HG03521 (cell line): ENCODE data around the gene ZNF221.
"Not testable (repeated sequence)": the region's sequence is repeated elsewhere in the genome, so short reads cannot be mapped to it uniquely, and the experiment has no call there.

ENCODE experiments used
- ATAC-seq: cut with Tn5 transposase; IDR thresholded peaks from one replicate; pipeline ENCODE4 v1.9.1; 2021; ENCODE audit warnings: mild to moderate bottlenecking, moderate library complexity; ENCODE audit not compliant: unreplicated experiment

Gene ZNF221

DNA sequence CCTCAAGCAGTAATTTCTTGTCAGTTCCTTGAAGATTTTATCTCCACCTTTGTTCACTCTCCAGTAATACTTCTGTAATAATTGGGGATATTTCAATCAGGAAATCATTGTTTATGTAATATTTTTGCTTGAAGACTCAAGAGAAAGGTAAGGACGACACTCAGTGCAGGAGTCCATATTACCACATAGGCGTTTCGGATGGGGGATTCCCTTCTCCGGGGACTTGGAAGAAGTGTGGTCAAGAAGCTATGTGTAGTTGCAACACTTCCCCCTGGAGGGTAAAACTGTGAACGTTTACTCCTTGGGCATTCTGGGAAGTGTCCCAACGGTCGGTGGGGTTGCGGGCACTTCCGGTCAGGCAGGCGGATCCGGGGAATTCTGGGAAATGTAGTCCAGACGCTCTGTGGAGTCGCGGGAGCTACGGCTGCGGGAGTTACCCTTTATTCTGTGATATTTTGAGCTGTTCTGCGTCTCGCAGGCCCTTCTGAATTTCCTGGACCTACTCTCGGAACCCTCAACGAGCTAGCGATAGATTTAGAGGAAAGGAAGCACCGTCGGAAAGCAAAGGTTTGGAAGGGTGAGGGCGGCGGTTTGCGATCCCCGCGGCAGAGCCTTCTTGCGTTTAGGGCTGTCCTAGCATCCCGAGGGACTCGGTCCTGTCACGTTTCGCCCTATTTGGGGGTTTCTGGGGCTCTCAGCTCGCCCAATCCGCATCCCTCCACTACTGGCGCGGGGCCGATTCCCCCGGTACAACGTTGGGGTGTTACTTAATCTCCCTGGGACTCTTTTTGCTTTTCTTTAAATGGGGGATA, at the start of gene ZNF221:
TSS of gene ZNF221 (plus strand) at position 395 of the 812 bp plus-strand sequence. CDS start 11,499 bp downstream, outside the sequence.
- peak; percentile 67 for ATAC-seq

DNA sequence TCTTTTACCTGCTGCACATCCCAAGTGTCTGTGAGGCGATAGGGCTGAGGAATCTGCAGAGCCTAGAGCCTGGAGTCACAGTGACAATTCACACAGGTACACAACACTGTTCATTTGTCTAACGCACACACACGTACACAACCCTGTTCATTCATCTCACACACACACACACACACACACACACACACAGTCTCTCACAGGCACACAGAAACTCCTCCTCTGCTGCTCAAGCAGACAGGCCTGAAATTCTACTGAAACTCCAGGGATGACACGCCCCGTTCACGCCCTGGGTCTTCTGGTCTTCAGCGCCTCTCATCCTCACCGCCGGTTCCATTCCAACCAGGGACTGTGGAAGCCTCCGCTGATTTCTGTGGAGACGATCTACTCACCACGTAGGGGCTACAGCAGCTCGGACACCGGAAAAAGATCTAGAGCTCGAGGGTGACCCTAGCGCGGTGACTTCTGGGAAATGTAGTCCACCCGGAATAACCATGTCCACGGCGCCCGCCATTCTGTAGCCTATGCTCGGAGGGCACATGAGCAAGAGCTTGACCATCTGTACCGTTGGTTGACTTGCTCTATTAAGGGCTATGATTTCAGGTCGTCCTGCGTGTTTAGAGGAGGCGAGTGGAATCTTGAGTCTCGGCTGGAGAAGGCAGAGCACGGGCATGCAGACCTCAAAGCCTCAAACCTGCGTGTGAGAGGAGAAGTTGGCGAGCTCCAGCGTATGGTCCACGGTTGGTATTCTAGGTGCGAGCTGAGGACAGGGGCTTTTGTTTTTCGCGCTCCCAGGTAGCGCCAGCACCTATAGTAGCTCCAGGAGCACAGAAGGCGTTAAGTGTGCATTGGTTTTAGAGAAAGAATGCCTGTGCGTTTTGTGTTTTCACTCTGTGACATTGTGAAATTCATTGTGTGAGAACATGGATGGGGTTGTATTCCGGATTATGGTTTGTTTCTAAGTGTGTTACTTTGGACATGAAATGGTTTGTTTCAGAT, 49.3 kb upstream of the ZNF221 start:
- no peak for ATAC-seq

DNA sequence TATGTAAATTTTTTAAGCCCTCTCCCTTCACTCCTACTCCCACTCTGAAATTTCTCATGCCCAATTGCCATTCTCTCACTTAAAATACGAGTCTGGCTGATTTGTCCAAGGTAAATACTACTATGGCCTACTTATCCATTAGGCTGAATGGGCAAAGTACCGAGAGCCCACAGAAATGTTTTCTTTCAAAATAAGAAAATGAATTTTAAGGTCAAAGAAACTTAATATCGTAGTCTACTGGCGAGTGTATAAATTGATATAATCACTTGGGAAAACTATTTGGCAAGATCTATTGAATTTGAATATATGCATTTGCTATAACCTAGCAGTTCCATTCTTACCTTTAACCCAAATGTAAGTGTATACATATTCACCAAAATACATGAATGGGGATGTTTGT, 48.6 kb upstream of the ZNF221 start:
- ATAC-seq, result no peak

DNA sequence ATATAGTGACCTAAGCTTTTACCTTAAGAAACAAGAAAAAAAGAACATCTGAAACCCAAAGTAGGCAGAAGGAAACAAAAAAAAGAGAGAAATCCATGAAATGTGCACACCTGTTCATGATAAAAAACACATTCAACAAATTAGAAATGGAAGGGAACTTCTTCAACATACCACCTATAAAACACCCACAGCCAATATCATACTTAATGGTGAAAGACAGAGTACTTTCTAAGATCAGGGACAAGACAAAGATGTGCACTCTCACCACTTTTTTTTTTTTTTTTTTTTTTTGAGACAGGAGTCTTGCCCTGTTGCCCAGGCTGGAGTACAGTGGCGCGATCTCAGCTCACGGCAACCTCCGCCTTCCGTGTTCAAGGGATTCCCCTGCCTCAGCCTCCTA, 45.1 kb upstream of the ZNF221 start:
- no peak for ATAC-seq

DNA sequence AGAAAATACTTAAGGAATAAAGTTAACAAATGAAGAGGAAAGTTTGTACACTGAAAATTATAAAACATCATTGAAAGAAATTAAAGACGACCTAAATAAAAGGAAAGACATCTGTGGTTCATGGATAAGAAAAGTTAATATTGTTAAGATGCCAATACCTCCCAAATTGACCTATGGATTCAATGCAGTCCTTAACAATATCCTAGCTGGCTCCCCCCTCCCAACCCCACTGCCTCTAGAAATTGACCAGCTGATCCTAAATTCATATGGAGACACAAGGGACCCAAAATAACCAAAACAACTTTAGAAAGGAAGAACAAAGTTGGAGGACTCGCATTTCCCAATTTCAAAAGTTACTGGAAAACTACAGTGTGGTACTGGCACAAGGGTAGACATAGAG, 44.3 kb upstream of the ZNF221 start:
- ATAC-seq, result no peak

DNA sequence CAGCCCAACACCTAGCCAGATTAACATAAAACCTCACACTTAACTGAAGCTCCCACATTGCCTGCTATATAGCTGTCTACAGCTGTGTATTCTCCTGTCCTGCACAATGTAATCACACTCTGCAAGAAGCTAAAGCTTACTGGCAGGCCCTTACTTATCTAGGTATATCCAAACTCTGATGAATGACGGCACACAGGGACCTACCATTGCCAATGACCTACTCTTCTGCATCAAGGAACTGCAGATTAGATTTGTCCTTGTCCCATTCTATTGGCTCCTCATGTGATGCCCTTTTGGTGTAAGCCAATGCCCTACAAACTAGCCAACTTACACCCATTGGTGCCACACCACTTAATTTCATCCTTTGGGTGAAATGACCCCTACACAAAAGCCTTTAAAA, 42.4 kb upstream of the ZNF221 start:
- ATAC-seq, result no peak

DNA sequence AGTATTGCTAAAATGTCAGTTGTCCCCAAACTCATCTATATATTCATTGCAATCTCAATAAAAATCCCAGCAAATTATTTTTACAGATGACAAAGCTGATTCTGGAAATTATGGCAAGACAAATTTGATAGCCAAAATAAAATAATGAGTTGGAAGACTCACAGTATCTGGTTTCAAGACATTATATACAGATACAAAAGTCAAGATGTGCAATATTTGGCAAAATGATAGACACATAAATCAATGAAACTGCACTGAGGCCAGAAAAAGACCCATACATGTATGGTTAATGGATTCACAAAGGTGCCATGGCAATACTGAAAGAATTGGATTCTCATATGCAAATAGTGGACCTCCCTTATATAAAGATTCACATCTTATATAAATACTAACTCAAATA, 40.1 kb upstream of the ZNF221 start:
- ATAC-seq, result no peak

DNA sequence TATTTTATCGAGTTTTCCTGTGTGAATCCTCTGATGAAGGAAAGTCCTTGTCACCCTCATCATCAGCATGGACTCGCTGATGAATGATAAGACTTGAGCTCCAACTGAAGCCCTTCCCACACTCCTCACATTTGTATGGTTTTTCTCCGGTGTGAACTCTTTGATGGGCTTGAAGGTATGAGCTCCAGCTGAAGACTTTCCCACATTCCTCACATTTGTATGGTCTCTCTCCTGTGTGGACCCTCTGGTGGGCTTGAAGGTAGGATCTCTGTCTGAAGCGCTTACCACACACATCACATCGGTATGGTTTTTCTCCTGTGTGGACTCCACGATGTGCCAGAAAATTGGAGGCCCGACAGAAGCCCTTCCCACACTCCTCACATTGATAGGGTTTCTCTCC, 37.6 kb upstream of the ZNF221 start:
- ATAC-seq, result no peak

DNA sequence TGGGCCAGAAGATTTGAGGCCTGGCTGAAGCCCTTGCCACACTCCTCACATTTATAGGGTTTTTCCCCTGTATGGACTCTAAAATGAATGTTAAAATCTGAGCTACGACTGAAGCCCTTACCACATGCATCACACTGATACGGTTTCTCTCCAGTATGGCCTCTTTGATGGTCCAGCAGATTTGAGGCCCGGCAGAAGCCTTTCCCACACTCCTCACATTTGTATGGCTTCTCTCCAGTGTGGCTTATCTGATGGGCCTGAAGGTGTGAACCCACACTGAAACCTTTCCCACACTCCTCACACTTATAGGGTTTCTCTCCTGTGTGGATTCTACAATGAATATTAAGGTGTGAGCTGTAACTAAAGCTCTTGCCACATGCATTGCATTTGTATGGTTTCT, 37.0 kb upstream of the ZNF221 start:
- ATAC-seq, result no peak

DNA sequence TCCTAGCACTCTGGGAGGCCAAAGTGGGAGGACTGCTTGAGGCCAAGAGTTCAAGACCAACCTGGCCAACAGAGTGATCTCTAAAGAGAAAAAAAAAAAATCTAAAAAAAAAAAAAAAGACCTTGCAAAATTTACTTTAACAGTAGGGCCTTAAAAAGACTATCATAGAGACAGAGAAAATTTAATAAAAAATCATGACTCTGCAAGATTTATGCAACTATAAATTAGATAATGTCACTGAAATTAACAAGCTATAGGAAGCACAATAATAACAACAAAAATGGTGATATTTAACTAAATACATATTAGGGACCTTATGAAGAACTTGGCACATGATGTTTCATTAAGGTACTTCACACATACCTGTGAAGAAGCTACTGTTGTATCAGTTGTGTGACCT, 27.2 kb upstream of the ZNF221 start:
- ATAC-seq, result no peak

DNA sequence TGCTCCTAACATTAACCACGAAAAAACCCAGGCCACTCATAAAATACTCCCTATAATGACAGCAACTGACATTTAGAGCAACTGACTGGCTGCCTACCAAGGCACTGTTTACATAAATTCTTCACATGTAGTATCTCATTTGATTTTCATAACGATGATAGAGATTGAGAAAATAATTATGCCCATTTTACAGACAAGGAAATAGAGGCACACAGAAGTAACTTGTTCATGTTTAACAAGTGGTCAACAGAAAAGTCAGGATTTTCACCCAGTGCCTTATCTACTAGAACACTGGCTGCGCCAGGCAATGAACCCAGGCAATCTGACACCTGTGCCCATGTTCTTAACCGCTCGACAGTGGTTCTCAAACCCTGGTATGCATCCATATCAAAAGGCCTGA, 22.2 kb upstream of the ZNF221 start:
- ATAC-seq, result no peak

DNA sequence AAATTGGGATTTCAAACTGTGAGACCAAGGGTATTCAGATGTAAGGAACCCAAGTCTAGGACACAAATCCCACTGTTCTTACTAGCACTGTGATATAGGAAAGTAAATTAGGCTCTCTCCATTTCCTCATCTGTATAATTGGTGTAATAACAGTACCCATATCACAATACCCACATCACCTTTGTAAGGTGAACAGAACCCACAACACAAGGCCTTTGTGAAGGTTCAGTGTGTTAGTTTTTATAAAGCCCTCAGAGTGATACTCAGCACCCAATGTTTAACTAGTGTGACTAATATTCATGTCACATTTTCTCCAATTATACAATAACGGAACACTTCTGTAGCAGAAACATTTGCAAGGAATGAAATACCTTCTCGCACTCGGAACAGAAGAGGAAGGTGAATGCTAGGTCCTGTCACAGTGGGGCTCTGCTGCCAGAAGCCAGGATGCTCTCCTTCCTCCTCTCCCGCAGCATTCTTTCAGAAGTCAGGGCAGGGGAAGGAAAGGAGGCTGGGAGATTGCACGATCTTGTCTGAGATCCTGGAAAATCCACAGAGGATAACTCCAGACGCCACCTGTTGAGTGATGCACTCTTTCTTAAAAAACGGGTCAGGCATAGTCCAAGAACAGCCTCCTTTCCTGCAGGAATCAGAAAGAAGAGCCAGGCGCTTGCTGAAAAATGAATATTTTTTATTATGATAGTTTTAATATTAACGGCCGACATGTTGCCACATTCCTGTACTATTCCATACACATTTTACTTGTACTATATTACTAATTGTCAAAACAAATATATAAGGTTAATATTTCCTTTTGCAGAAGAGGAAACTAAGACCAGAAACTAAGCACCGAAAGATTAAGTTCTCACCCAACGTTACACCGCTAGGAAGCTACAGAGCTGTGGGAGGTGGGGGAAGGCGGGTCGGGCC, 16.7 kb upstream of the ZNF221 start:
- ATAC-seq, result no peak

DNA sequence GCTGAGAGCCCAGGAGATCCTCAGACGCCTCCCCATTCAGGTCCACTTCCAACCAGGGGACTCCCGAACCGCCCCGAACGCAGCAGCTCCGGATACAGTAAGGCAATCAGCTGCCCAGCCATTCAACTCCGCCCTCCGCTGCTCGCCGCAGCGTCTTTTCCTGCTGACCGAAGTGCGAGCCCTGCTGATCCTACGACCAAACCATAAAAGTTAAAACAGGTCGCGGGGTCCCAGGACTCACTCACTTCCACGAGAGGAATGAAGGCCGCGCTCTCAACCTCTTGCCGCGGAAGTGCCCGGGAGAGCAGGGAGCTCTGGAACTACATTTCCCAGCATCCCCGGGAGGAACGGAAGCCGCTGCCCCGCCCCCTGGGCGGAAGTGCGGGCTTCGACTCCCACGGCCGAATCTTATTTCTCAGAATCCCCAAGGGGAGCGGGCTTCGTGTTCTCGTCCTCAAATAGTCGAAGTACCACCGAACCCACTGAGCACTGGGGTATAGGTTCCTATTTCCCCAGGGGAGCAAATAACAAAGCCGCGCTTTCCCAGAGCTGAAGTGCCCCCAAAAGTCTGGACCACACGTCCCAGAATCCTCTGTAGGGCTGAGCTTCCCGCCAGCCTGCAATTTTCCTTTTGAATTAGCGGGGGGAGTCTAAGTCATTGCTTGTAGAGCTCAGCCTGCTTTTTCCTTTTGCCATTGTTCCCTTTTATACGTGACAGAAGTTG, 15.9 kb upstream of the ZNF221 start, which contains the start of gene ZNF45:
TSS of gene ZNF45 (minus strand) at position 298 of the 724 bp plus-strand sequence. CDS start 13,097 bp downstream, outside the sequence.
- ATAC-seq, result peak; percentile 88

DNA sequence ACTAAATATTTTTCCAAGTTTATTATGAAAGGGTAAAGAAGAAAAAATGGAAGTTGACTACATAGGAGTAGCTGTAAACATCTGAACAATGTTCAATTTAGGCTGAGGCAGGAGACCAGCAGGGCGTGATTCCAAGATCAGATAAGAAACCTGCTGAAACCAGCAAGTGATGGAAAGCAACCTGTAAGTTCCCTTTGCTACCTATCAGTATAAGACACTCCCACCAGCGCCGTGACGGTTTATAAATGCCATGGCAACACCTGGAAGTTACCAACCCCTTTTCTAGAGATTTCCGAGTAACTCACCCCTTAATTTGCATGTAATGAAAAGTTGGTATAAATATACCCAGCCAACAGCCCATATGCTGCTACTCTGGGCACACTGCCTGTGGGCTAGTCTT, 14.8 kb upstream of the ZNF221 start:
- no peak for ATAC-seq

DNA sequence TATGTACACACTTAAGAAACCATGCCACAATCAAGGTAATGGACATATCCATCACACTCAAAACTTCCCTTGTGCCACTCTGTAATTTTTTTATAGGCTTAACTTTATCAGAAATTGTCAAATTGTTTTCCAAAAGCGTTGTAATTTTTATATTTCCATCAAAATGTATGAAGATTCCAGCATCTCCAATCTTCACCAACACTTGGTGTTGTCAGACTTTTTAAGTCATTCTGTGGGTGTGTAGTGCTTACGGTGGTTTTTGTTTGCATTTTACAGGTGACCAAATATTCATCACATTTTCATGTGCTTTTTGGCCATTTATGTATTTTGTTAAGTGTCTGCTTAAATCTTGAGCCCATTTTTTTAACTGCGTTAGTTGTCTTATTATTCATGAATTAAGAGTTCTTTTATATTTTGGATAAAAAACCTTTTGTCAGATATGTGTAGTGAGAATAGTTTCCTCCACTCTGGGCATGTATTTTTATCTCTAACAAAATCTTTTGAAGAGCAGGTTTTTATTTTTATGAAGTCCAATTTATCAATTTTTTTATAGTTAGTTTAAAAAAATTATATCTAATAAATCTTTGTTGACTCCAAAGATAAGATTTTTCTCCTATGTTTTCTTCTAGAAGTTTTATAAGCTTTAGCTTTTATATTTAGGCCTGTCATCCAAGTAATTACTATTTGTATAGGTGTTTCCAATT, 11.3 kb upstream of the ZNF221 start:
- no peak for ATAC-seq

DNA sequence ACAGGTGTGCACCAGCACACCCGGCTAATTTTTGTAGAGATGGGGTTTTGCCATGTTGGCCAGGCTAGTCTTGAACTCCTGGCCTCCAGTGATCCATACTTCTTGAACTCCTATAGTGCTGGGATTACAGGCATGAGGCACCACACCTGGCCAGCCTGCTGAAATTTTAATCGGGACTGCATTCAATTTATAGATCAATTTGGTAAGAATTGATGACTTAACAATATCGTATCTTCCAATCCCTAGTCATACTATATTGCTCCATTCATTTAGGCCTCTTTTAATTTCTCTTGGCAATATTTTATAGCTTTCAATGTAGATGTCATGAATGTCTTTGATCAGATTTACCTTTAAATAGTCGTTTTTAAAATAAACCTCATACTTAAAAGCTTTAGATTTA, 10.3 kb upstream of the ZNF221 start:
- ATAC-seq, result no peak

DNA sequence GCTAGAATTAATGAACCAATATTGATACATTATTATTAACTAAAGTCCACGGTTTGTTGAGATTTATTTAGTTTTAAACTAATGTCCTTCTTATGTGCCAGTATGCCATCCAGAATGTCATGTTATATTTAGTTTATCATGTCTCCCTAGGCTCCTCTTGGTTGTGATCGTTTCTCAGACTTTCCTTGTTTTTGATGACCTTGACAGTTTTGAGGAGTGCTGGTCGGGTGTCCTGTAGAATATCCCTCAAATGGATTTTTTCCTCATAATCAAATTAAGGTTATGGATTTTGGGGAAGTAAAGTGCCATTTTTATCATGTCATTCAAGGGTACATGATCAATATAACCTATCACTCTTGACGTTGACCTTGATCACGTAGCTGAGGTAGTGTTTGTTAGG, 9.8 kb upstream of the ZNF221 start:
- no peak for ATAC-seq

DNA sequence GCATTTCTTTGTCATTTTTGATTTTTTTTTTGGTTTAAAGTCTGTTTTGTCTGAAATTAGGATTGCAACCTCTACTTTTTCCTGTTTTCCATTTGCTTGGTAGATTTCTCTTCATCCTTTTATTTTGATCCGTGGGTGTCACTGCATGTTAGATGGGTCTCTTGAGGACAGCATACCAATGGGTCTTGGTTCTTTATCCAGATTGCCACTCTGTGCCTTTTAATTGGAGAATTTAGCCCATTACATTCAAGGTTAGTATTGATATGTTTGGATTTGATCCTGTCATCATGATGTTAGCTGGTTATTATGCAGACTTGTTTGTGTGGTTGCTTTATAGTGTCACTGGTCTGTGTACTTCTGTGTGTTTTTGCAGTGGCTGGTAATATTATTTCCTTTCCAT, 3.6 kb upstream of the ZNF221 start:
- not testable (repeated sequence) for ATAC-seq

DNA sequence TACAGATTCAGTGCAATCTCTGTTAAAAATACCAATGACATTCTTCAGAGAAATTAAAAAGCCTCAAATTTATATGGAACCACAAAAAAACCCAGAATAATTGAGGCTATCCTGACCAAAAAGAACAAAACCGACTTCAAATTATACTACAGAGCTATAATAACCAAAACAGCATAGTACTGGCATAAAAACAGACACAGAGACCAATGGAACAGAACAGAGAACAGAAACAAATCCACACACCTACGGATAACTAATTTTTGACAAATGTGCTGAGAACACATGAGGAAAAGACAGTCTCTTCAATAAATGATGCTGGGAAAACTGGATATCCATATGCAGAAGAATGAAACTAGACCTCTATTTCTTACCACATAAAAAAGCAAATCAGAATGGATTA, 1.2 kb upstream of the ZNF221 start:
- ATAC-seq, result not testable (repeated sequence)
